Measurements from ENCODE around the gene WBP1L. TPM values are rescaled to one million over a fixed set of nuclear protein-coding genes. Genes with fewer than 3 reads are reported as not detected.

The WBP1L gene
- total RNA-seq, 1 experiment from 2014 or later, result 23.8 TPM

DNA sequence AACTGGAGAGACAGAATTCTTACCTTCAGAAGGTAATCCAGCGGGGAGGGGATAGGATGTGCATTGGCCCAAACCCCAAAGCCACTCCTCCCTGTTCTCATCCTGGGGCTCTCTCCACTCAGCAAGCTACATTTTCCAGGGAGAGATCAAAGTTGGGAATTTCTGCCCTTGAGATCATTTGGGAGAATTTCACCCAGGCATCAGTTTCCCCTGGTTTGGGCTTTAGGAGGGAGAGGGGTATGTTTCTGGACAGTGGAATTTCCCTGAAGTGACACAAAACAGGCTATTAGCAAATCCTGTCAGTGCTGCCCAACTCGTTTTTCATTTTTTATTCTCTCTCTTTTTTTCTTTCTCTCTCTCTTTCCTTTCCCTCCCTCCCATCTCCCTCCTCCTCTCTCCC, 57.7 kb downstream of the WBP1L start:
- intact Hi-C loops (cut with micrococcal nuclease), result no loop called here
- DNase-seq (no peak), ATAC-seq (no peak)
- H3K9me2 ChIP-seq (replicated peaks; ENCODE audit: low read length), result no peaks in the 10 kb centered on the region
- ChIA-PET CTCF (no interaction called here), POLR2A (ENCODE audit: unreplicated experiment) (no interaction called here)
- H3K36me3 ChIP-seq (ENCODE audit: low read depth, low read length), result no peaks in the 10 kb centered on the region; the same call in 1 of the 2 replicates
- no peaks in the 10 kb centered on the region for H3K4me1 ChIP-seq (ENCODE audit: insufficient read depth, low read length)
- no TSS peak for BruUV-seq (replicated peaks)
- no peaks in the 10 kb centered on the region for H3K79me2 ChIP-seq (ENCODE audit: low read length)
- H3K27ac ChIP-seq (ENCODE audit: low read length), result no peak overlapping the region
- H3K27me3 ChIP-seq (ENCODE audit: low read length), result no peaks in the 10 kb centered on the region
- no peak for TF ChIP-seq EZH2 (IDR thresholded peaks at IDR 0.05; ENCODE audit: low read length, unreplicated experiment)
- no peak overlapping the region for H3K9ac ChIP-seq (ENCODE audit: low read length)
- no peaks in the 10 kb centered on the region for H4K20me1 ChIP-seq (ENCODE audit: low read length)
- no peak overlapping the region for H2AFZ ChIP-seq (ENCODE audit: low read length)
- no peak overlapping the region for H3K4me2 ChIP-seq (ENCODE audit: low read length)
- H3K9me3 ChIP-seq (ENCODE audit: low read length), result no peaks in the 10 kb centered on the region
- H3F3A ChIP-seq (ENCODE audit: low read length, unreplicated experiment), result no peaks in the 10 kb centered on the region
- H3K4me3 ChIP-seq (ENCODE audit: low read length), result no peak overlapping the region

DNA sequence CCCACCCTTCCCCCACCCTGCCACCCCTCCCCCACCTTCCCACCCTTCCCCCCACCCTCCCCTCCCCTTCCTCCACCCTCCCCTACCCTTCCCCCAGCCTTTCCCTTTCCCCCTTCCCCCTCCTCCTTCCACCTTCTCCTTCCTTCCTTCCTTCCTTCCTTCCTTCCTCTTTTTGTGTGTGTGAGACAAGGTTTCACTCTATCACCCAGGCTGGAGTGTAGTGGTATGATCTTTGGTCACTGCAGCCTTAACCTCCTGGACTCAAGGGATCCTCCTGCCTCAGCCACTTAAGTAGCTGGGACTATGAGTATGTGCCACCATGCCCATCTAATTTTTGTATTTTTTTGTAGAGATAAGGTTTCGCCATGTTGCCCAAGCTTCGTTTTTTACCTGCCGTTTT, 58.2 kb downstream of the WBP1L start:
- H4K20me1 ChIP-seq (ENCODE audit: low read length), result no peaks in the 10 kb centered on the region
- no peak for TF ChIP-seq EZH2 (IDR thresholded peaks at IDR 0.05; ENCODE audit: low read length, unreplicated experiment)
- H3K9me2 ChIP-seq (replicated peaks; ENCODE audit: low read length), result no peaks in the 10 kb centered on the region
- ATAC-seq (no peak), DNase-seq (no peak)
- H3K27me3 ChIP-seq (ENCODE audit: low read length), result no peaks in the 10 kb centered on the region
- no peak overlapping the region for H3K9ac ChIP-seq (ENCODE audit: low read length)
- H3K36me3 ChIP-seq (ENCODE audit: low read depth, low read length), result no peaks in the 10 kb centered on the region; the same call in 1 of the 2 replicates
- no peak overlapping the region for H3K4me3 ChIP-seq (ENCODE audit: low read length)
- H3K4me1 ChIP-seq (ENCODE audit: insufficient read depth, low read length), result no peaks in the 10 kb centered on the region
- H3K9me3 ChIP-seq (ENCODE audit: low read length), result no peaks in the 10 kb centered on the region
- no peak overlapping the region for H3K4me2 ChIP-seq (ENCODE audit: low read length)
- no peak overlapping the region for H3K27ac ChIP-seq (ENCODE audit: low read length)
- ChIA-PET CTCF (no interaction called here), POLR2A (ENCODE audit: unreplicated experiment) (no interaction called here)
- H2AFZ ChIP-seq (ENCODE audit: low read length), result no peak overlapping the region
- no TSS peak for BruUV-seq (replicated peaks)
- intact Hi-C loops (cut with micrococcal nuclease), result no loop called here
- no peaks in the 10 kb centered on the region for H3F3A ChIP-seq (ENCODE audit: low read length, unreplicated experiment)
- no peaks in the 10 kb centered on the region for H3K79me2 ChIP-seq (ENCODE audit: low read length)

DNA sequence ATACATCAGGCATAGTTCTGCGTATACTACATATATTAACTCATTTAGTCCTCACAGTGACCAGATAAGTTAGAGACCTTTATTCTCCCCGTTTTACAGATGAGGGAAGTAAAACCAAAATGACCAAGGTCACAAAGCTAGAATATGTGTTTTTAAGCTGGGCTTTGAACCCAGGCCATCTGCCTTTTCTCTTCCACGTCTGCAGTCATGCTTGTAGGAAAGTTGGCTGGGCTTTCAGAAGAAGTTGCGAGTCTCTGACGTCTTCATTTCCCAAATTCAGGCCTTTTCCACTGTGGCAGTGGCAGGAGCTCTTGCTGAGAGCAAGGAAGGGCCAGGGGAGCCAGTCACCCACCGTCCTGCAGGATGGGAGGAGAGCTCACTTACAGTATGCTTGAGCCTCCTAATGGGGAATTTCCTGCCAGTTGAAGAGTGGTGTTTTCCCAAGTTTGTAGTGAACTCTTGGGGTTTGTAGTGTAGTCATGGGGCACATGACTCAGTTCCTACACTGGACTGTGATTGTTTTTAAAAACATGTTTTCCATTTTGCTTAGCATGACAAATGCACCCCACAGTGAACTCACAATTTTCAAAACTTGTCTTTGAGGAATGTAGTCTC, 59.3 kb downstream of the WBP1L start:
- intact Hi-C loops (cut with micrococcal nuclease), result no loop called here
- Histone ChIP-seq H2AFZ (ENCODE audit: low read length) (no peak overlapping the region), H3K4me3 (ENCODE audit: low read length) (no peak overlapping the region), H3K27ac (ENCODE audit: low read length) (no peak overlapping the region), H3K9ac (ENCODE audit: low read length) (no peak overlapping the region), H3F3A (ENCODE audit: low read length, unreplicated experiment) (no peaks in the 10 kb centered on the region), H3K36me3 (ENCODE audit: low read depth, low read length) (no peaks in the 10 kb centered on the region; the same call in 1 of the 2 replicates), H3K4me1 (ENCODE audit: insufficient read depth, low read length) (no peaks in the 10 kb centered on the region), H3K4me2 (ENCODE audit: low read length) (no peak overlapping the region), H3K27me3 (ENCODE audit: low read length) (no peaks in the 10 kb centered on the region), H4K20me1 (ENCODE audit: low read length) (no peaks in the 10 kb centered on the region), H3K9me2 (replicated peaks; ENCODE audit: low read length) (no peaks in the 10 kb centered on the region), H3K79me2 (ENCODE audit: low read length) (no peaks in the 10 kb centered on the region), H3K9me3 (ENCODE audit: low read length) (no peaks in the 10 kb centered on the region)
- CTCF ChIA-PET, result no interaction called here
- TF ChIP-seq EZH2phosphoT487 (IDR thresholded peaks at IDR 0.05; ENCODE audit: borderline replicate concordance, low read length) (no peak), EZH2 (IDR thresholded peaks at IDR 0.05; ENCODE audit: low read length, unreplicated experiment) (no peak)
- TF ChIP-seq, protein P1, sequence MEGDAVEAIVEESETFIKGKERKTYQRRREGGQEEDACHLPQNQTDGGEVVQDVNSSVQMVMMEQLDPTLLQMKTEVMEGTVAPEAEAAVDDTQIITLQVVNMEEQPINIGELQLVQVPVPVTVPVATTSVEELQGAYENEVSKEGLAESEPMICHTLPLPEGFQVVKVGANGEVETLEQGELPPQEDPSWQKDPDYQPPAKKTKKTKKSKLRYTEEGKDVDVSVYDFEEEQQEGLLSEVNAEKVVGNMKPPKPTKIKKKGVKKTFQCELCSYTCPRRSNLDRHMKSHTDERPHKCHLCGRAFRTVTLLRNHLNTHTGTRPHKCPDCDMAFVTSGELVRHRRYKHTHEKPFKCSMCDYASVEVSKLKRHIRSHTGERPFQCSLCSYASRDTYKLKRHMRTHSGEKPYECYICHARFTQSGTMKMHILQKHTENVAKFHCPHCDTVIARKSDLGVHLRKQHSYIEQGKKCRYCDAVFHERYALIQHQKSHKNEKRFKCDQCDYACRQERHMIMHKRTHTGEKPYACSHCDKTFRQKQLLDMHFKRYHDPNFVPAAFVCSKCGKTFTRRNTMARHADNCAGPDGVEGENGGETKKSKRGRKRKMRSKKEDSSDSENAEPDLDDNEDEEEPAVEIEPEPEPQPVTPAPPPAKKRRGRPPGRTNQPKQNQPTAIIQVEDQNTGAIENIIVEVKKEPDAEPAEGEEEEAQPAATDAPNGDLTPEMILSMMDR (conservative IDR thresholded peaks at IDR 0.05; ENCODE audit: low read depth, low read length), result no peak
- ATAC-seq, result no peak
- no TSS peak for BruUV-seq (replicated peaks)
- POLR2A ChIA-PET (ENCODE audit: unreplicated experiment), result no interaction called here
- DNase-seq, result peak; percentile 7

All from PC-3 (cell line).